HCT116 (cell line): ENCODE results near the gene TLR1. TPM values are rescaled to one million over a fixed set of nuclear protein-coding genes. Genes with fewer than 3 reads are reported as not detected.

Experiments used
- ATAC-seq: fragments of 200-7000 bp; cut with Tn5 transposase; 2 replicates; pipeline ENCODE4 v1.9.1; 2020; ENCODE audit warnings: mild to moderate bottlenecking, moderate library complexity
- BruUV-seq: library from RNA; stranded (reverse); fragments of 400-500 nt; replicated peaks from 2 replicates; lab custom pipeline; 2021; lab: Mats Ljungman, UMichigan
- CTCF ChIA-PET: fragments of 300-600 bp; sonication (Branson Sonifier 250); formaldehyde crosslinking; loops from one replicate; lab custom pipeline; 2021; ENCODE audit warnings: antibody characterized with exemption; lab: Charles Lee
- POLR2A ChIA-PET: fragments of 300-600, 350-600 bp; sonication (Branson Sonifier 250); formaldehyde crosslinking; loops from one replicate; lab custom pipeline; 2021; ENCODE audit warnings: antibody characterized with exemption; lab: Charles Lee
- RAD21 ChIA-PET, 2 experiments: fragments of 300-600 bp; sonication (Branson Sonifier 250); formaldehyde crosslinking; loops; one replicate each; lab custom pipeline; 2023; ENCODE audit warnings: low total read pairs in 2 of 2; ENCODE audit not compliant: uncharacterized antibody in 2 of 2, unreplicated experiment in 2 of 2, low non-redundant PET in 1 of 2; lab: Charles Lee
- DNase-seq: peaks from one replicate; pipeline ENCODE4 v3.0.0-alpha.2; 2010; ENCODE audit warnings: low read depth, low spot score
- H2AFZ ChIP-seq: fragments of 200-600 bp; shearing (Covaris generic), sonication (generic); 2 replicates; pipeline ENCODE4 v1.6.1; 2017; ENCODE audit warnings: low read depth, mixed run types, mixed read lengths, antibody characterized with exemption, low read length; ENCODE audit not compliant: poor library complexity, severe bottlenecking
- H3K27ac ChIP-seq: 2 replicates; pipeline ENCODE4 v1.5.1; 2012; ENCODE audit warnings: low read depth, low read length
- H3K27me3 ChIP-seq: fragments of 200-600 bp; sonication (generic); 2 replicates; pipeline ENCODE4 v1.6.1; 2016; ENCODE audit warnings: mixed run types, low read length, mixed read lengths; ENCODE audit not compliant: insufficient read depth
- H3K36me3 ChIP-seq, 2 experiments: fragments of 200-500 bp in 1 of 2; fragments of 200-600 bp in 1 of 2; sonication (Bioruptor generic) in 1 of 2; sonication (generic) in 1 of 2; 2 replicates each; pipeline versions ENCODE4 v1.5.1 to v1.6.1; 2014 to 2016; ENCODE audit warnings: low read length in 2 of 2, inconsistent platforms in 1 of 2, mixed read lengths in 1 of 2, mixed run types in 1 of 2; ENCODE audit not compliant: insufficient read depth in 2 of 2, control insufficient read depth in 1 of 2
- H3K4me1 ChIP-seq, 2 experiments: fragments of 200-600 bp in 1 of 2; sonication (generic) in 1 of 2; 2 replicates each; pipeline versions ENCODE4 v1.5.1 to v1.6.1; 2012 to 2017; ENCODE audit warnings: low read length in 2 of 2, inconsistent platforms in 1 of 2, mild to moderate bottlenecking in 1 of 2, mixed read lengths in 1 of 2, mixed run types in 1 of 2, moderate library complexity in 1 of 2; ENCODE audit not compliant: insufficient read depth in 2 of 2, control insufficient read depth in 1 of 2
- H3K4me2 ChIP-seq: fragments of 200-600 bp; sonication (generic); 2 replicates; pipeline ENCODE4 v1.6.1; 2017; ENCODE audit warnings: mixed run types, low read length, mixed read lengths
- H3K4me3 ChIP-seq, 2 experiments: fragments of 200-600 bp in 1 of 2; sonication (generic) in 1 of 2; replicated peaks in 1 of 2; 2 replicates each; pipeline ENCODE4 v1.5.1; 2011 to 2016; ENCODE audit warnings: low read length in 2 of 2, control low read depth in 1 of 2, low read depth in 1 of 2, mild to moderate bottlenecking in 1 of 2, mixed read lengths in 1 of 2, mixed run types in 1 of 2
- H3K79me2 ChIP-seq: fragments of 200-600 bp; sonication (generic); 2 replicates; pipeline ENCODE4 v1.6.1; 2017; ENCODE audit warnings: mild to moderate bottlenecking, mixed run types, low read length, moderate library complexity, mixed read lengths; ENCODE audit not compliant: insufficient read depth
- H3K9ac ChIP-seq: fragments of 200-600 bp; sonication (generic); 2 replicates; pipeline ENCODE4 v1.6.1; 2016; ENCODE audit warnings: low read length, mixed read lengths
- H3K9me2 ChIP-seq: fragments of 200-600 bp; sonication (generic), shearing (Covaris generic); 2 replicates; pipeline ENCODE4 v1.6.1; 2017; ENCODE audit warnings: mixed run types, mild to moderate bottlenecking, moderate library complexity; ENCODE audit not compliant: insufficient read depth
- H3K9me3 ChIP-seq, 2 experiments: fragments of 200-500 bp in 1 of 2; fragments of 200-600 bp in 1 of 2; sonication (Bioruptor generic) in 1 of 2; sonication (generic) in 1 of 2; 2 replicates each; pipeline ENCODE4 v1.6.1; 2014 to 2017; ENCODE audit warnings: low read length in 2 of 2, mixed read lengths in 2 of 2, inconsistent platforms in 1 of 2, low read depth in 1 of 2, mild to moderate bottlenecking in 1 of 2, mixed run types in 1 of 2, moderate library complexity in 1 of 2; ENCODE audit not compliant: control insufficient read depth in 1 of 2, insufficient read depth in 1 of 2
- H4K20me1 ChIP-seq: fragments of 200-600 bp; sonication (generic), shearing (Covaris generic); 2 replicates; pipeline ENCODE4 v1.6.1; 2017; ENCODE audit warnings: mixed run types, mild to moderate bottlenecking, moderate library complexity; ENCODE audit not compliant: insufficient read depth
- CBX3 ChIP-seq: IDR thresholded peaks from 2 replicates; pipeline ENCODE4 v1.6.1; 2012; ENCODE audit warnings: low read depth
- CEBPB ChIP-seq: IDR thresholded peaks from 2 replicates; pipeline ENCODE4 v1.6.1; 2012; ENCODE audit warnings: low read depth
- EGR1 ChIP-seq: IDR thresholded peaks from 2 replicates; pipeline ENCODE4 v1.6.1; 2012; ENCODE audit warnings: low read depth
- ELF1 ChIP-seq: IDR thresholded peaks from 2 replicates; pipeline ENCODE4 v1.6.1; 2012; ENCODE audit warnings: low read depth, borderline replicate concordance
- EZH2 ChIP-seq: fragments of 200-600 bp; sonication (generic); IDR thresholded peaks from 2 replicates; pipeline ENCODE4 v1.6.1; 2017; ENCODE audit warnings: antibody characterized with exemption, mixed run types
- FOSL1 ChIP-seq: IDR thresholded peaks from 2 replicates; pipeline ENCODE4 v1.6.1; 2012; ENCODE audit warnings: low read depth
- MAX ChIP-seq: IDR thresholded peaks from 2 replicates; pipeline ENCODE4 v1.6.1; 2012
- POLR2A ChIP-seq: IDR thresholded peaks from 2 replicates; pipeline ENCODE4 v1.7.0; 2011; ENCODE audit warnings: borderline replicate concordance; ENCODE audit not compliant: insufficient read depth, insufficient read length; ENCODE audit errors: extremely low read depth
- POLR2AphosphoS5 ChIP-seq: IDR thresholded peaks from 2 replicates; pipeline ENCODE4 v1.6.1; 2011; ENCODE audit warnings: mild to moderate bottlenecking, low read depth, low read length, moderate library complexity
- RAD21 ChIP-seq: IDR thresholded peaks from 2 replicates; pipeline ENCODE4 v1.6.1; 2012; ENCODE audit warnings: low read depth, mild to moderate bottlenecking
- REST ChIP-seq: IDR thresholded peaks from 2 replicates; pipeline ENCODE4 v1.6.1; 2012; ENCODE audit warnings: low read depth
- SIN3A ChIP-seq: IDR thresholded peaks from 2 replicates; pipeline ENCODE4 v1.6.1; 2012; ENCODE audit warnings: low read depth
- SRF ChIP-seq: IDR thresholded peaks from 2 replicates; pipeline ENCODE4 v1.6.1; 2012; ENCODE audit warnings: low read depth
- YY1 ChIP-seq: IDR thresholded peaks from 2 replicates; pipeline ENCODE4 v1.6.1; 2011; ENCODE audit warnings: low read length, low read depth, moderate library complexity, mild to moderate bottlenecking; ENCODE audit not compliant: insufficient replicate concordance; ENCODE audit errors: extremely low read depth
- ZBTB33 ChIP-seq: IDR thresholded peaks from 2 replicates; pipeline ENCODE4 v1.6.1; 2011; ENCODE audit warnings: mild to moderate bottlenecking, low read length, moderate library complexity; ENCODE audit not compliant: insufficient replicate concordance; ENCODE audit errors: extremely low read depth
- ZFX ChIP-seq: fragments of 450-650 bp; IDR thresholded peaks from 2 replicates; pipeline ENCODE4 v1.6.1; 2017
- ZNF274 ChIP-seq: fragments of 200-500 bp; sonication (Bioruptor generic); IDR thresholded peaks from 2 replicates; pipeline ENCODE4 v1.6.1; 2014; ENCODE audit warnings: mild to moderate bottlenecking, low read depth, low read length, inconsistent platforms
- intact Hi-C: fragments of 100-400 bp; cut with micrococcal nuclease; formaldehyde crosslinking; loops from 2 replicates; pipeline ENCODE4 v1.10.0; 2022
- total RNA-seq: library from RNA; stranded (reverse); gene quantifications from one replicate; pipeline ENCODE4 v1.2.1, GENCODE V29; 2021; ENCODE audit not compliant: unreplicated experiment

The TLR1 gene
- total RNA-seq, 1 experiment from 2014 or later, result 1.4 TPM

GRCh38 chr4:38814386-38814785 is 9.8 kb upstream of the TLR1 start:
- BruUV-seq, result no TSS peak
- no peak overlapping the region for H3K9ac ChIP-seq
- POLR2A ChIA-PET, result no interaction called here
- RAD21 ChIA-PET, result no interaction called here
- H3K4me3 ChIP-seq, result no peak overlapping the region
- H3K4me2 ChIP-seq, result no peak overlapping the region
- H4K20me1 ChIP-seq, result no peaks in the 10 kb centered on the region
- DNase-seq, result no peak
- CTCF ChIA-PET, result no interaction called here
- no peak overlapping the region for H3K27ac ChIP-seq
- no peaks in the 10 kb centered on the region for H3K9me3 ChIP-seq
- H3K36me3 ChIP-seq, result no peaks in the 10 kb centered on the region
- no peak for ATAC-seq
- no peaks in the 10 kb centered on the region for H3K79me2 ChIP-seq
- H3K27me3 ChIP-seq, result no peaks in the 10 kb centered on the region
- H3K4me1 ChIP-seq, result no peaks in the 10 kb centered on the region
- no peak for TF ChIP-seq SIN3A
- TF ChIP-seq FOSL1, result no peak
- no peak for TF ChIP-seq YY1
- intact Hi-C loops, result no loop called here
- H2AFZ ChIP-seq, result no peak overlapping the region
- no peaks in the 10 kb centered on the region for H3K9me2 ChIP-seq

GRCh38 chr4:38811297-38811696 is 6.7 kb upstream of the TLR1 start:
- Histone ChIP-seq H3K9me2 (no peaks in the 10 kb centered on the region), H3K9me3 (no peaks in the 10 kb centered on the region), H3K4me2 (no peak overlapping the region), H3K27ac (no peak overlapping the region), H3K27me3 (no peaks in the 10 kb centered on the region), H3K79me2 (no peaks in the 10 kb centered on the region), H3K36me3 (no peaks in the 10 kb centered on the region), H3K4me3 (no peak overlapping the region), H3K4me1 (no peaks in the 10 kb centered on the region), H3K9ac (no peak overlapping the region), H2AFZ (no peak overlapping the region), H4K20me1 (no peaks in the 10 kb centered on the region)
- CTCF ChIA-PET, result no interaction called here
- RAD21 ChIA-PET, result no interaction called here
- DNase-seq, result no peak
- ATAC-seq, result no peak
- POLR2A ChIA-PET, result no interaction called here
- intact Hi-C loops, result no loop called here
- no TSS peak for BruUV-seq
- TF ChIP-seq FOSL1 (no peak), CBX3 (no peak), SIN3A (no peak), SRF (no peak), EGR1 (no peak), POLR2AphosphoS5 (no peak), ELF1 (no peak), POLR2A (no peak), ZFX (no peak), CEBPB (no peak), ZBTB33 (no peak), RAD21 (no peak), EZH2 (no peak), REST (no peak), MAX (no peak), ZNF274 (no peak)
